HG03442 (cell line): ENCODE data around the gene CIITA.

Source experiments
- ATAC-seq: cut with Tn5 transposase; IDR thresholded peaks from one replicate; pipeline ENCODE4 v1.9.1; 2021; ENCODE audit warnings: mild to moderate bottlenecking, moderate library complexity; ENCODE audit not compliant: unreplicated experiment

Gene CIITA

DNA sequence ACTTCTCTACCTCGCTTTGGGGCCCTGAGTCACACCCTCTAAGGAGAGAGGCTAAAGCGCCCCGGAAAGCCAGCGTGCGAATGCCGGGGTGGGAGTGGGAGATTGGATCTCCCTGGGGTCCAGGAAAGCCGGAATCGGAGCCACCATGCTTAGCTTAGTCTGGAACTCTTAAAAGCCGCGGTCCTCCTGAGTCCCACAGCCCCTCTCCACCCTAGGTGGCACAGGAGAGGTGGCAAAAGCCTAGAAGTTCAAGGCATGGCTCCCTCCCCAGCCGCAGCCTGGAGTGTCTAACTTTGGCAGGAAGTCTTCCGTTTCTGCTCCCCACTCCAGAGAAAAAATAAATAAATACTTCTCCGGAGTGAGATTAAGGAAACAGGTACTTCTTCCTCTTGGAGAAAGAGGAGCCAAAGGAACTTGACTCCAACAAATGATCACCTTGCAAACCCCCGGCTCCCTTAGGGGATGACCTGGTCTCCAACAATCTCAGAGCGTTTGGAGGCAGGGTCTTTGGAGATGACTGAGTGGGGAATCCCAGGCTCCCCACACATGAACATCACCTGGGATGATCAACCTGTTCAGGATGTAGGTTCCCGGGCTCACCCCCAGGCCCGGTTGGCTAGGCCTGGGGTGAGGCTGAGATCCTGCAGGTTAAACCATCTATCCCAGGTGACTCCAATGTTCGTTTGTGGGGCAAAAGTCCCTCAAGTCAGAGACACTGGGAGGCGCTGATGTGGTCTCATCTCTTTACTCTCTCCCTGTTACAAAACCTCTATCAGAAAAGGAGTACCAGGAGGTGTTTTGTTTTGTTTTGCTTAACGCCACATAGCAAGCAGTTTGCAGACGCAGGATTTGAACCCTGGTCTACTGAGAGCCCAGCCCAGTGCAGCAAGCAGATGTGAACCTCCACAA is 2.9 kb downstream of the CIITA start:
- no peak for ATAC-seq

- no peak for ATAC-seq
These were observed 3.8 kb downstream of the CIITA start for GRCh38 chr16:10880594-10881452.

DNA sequence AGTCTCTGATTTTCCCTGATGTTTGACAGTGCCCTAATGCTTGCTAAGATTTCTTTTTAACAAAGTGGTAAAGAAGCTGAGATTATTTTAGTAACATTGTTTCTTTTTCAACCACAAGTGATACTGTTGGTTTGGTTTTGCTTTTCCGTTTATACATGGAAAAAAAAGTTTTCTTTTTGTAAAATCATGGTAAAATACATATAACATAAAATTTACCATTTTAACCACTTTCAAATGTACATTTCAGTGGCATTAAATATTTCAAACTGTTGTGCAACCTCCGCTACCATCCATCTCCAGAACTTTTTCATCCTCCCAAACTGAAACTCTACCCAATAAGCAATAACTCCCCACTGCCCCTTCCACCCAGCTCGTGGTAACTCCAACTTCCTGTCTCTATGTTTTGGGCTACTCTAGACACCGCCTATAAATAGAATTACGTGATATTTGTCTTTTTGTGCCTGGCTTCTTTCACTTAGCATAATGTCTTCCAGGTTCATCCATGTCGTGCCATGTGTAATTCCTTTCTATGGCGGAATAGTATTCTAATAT is 4.6 kb downstream of the CIITA start:
- ATAC-seq = no peak

- ATAC-seq = no peak
These were observed 6.0 kb downstream of the CIITA start for GRCh38 chr16:10883004-10883403.

DNA sequence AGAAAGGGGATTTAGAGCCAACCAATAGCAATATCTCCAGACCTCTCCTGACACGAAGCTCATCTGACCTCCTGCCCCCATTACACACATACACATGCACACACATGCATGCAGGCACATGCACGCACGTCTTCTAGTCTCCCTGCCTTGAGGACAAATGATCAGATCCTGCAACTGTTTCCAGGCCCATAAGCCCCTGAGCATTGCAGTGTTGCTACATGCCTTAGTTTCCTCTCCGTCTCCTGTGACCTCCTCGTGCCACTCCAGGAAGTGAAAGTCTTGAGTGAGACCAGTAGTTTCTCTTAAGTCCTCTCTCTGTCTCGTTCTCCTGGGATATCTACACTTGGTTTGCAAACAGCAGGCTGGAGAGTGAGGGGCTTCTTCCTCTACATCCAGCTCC is 8.2 kb downstream of the CIITA start:
- ATAC-seq = no peak

GRCh38 chr16:10888320-10888937 is 11.4 kb downstream of the CIITA start:
- no peak for ATAC-seq

DNA sequence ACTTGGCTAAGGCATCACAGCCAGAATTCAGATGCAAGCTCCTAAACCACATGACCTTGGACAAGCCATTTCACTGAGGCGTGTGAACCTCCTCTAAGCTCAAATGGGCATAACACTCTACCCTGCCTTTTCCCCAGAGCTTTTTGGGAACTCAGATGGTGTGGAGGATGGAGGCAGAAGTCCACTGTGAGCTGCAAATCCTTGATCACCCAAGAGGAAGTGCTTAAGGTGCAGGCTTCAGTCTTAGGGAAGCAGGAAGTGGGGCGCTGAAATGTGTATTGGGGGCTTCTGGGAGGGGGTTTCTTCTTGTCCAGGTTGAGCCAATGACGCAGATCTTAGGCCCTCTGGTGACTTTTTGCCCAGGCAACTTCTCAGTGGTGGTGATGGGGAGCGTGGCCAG is 12.9 kb downstream of the CIITA start:
- no peak for ATAC-seq

DNA sequence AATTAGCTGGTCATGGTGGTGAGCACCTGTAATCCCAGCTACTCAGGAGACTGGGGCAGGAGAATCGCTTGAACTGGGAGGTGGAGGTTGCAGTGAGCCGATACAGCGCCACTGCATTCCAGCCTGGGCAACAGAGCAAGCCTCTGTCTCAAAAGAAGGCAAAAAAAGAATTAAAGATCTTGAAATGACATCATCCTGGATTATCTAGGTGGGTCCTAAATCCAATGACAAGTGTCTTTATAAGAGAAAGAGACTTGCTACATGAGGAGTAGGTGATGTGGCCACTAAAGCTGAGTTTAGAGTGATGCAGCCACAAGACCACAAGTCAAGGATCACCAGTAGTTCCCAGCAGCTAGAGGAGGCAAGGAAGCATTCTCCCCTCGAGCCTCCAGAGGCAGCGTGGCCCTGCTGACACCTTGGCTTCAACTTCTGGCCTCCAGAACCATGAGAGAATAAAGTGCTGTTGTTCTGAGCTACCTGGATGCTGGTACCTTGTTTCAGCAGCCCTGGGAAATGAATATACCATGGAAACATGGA is 15.8 kb downstream of the CIITA start:
- ATAC-seq = no peak

DNA sequence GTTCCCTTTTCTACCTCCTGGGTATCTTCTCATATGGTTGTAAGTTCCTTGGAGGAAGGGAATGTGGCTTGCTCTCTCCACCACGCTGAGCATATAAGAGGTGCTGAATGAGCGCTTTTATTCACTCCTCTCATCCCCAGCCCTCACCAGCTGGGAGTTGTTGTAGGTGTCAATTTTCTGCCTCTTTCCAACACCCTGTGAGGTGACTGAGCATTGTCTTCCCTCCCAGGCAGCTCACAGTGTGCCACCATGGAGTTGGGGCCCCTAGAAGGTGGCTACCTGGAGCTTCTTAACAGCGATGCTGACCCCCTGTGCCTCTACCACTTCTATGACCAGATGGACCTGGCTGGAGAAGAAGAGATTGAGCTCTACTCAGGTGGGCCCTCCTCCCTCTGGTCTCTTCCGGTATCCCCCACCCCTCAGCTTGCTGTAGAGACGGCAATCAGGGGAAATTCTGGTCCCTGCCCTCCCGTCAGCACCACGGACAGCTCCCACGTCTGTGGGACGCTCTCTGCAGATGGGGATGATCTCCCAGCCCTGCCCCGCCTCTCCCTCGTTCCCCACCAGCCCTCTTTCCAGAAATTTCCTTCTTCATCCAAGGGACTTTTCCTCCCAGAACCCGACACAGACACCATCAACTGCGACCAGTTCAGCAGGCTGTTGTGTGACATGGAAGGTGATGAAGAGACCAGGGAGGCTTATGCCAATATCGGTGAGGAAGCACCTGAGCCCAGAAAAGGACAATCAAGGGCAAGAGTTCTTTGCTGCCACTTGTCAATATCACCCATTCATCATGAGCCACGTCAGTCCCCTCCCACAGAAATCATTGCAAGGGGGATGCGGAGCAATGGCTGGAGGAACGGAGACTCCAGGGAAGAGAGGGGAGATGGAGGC is 18.3 kb downstream of the CIITA start:
- ATAC-seq = no peak

DNA sequence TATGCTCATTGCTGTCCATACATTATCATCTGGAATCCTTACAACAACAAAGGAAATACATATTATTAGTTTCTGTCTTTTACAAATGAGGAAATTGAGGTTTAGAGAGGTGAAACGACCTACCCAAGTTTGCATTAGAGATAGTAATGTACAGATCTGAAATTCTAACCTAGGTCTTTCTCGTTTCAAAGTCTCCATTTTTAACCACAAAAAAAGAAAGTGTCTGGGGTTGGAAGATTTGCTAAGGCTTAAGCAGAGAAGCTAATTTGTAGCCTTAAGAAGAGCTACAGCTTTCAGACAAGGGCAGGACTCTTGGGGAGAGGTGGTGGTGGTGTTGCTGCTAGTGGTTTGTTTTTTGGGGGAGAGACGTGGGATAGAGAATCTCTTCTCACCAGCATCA is 19.2 kb downstream of the CIITA start:
- ATAC-seq = no peak

DNA sequence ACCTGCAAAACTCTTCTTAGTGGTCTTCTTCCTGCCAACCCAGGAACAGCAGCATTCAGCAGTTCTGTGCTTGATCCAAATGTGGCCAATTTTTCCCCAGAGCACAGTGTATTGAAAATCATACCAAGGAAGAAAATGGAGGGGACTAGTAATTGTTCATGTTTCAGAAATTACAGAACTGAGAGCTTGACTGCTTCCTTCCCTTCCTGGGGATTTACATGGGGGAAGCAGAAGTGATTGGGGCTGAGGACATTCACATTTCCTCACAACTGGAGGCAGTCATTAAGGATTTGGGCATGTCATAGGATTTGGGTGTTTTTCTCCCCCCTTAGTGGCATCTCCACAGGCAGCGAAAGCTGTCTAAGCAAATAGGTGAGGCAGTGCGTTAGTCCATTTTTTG is 19.7 kb downstream of the CIITA start:
- no peak for ATAC-seq

GRCh38 chr16:10897134-10897533 is 20.1 kb downstream of the CIITA start:
- peak; percentile 64 for ATAC-seq

- no peak for ATAC-seq
These were observed 26.0 kb downstream of the CIITA start for GRCh38 chr16:10902999-10903398.

GRCh38 chr16:10906482-10906881 is 29.5 kb downstream of the CIITA start:
- no peak for ATAC-seq

DNA sequence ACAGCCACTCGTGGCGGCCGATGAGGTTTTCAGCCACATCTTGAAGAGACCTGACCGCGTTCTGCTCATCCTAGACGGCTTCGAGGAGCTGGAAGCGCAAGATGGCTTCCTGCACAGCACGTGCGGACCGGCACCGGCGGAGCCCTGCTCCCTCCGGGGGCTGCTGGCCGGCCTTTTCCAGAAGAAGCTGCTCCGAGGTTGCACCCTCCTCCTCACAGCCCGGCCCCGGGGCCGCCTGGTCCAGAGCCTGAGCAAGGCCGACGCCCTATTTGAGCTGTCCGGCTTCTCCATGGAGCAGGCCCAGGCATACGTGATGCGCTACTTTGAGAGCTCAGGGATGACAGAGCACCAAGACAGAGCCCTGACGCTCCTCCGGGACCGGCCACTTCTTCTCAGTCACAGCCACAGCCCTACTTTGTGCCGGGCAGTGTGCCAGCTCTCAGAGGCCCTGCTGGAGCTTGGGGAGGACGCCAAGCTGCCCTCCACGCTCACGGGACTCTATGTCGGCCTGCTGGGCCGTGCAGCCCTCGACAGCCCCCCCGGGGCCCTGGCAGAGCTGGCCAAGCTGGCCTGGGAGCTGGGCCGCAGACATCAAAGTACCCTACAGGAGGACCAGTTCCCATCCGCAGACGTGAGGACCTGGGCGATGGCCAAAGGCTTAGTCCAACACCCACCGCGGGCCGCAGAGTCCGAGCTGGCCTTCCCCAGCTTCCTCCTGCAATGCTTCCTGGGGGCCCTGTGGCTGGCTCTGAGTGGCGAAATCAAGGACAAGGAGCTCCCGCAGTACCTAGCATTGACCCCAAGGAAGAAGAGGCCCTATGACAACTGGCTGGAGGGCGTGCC is 30.1 kb downstream of the CIITA start:
- ATAC-seq = no peak

- ATAC-seq = no peak
These were observed 30.7 kb downstream of the CIITA start for GRCh38 chr16:10907757-10908045.

- ATAC-seq = no peak
These were observed 34.3 kb downstream of the CIITA start for GRCh38 chr16:10911267-10911666.

DNA sequence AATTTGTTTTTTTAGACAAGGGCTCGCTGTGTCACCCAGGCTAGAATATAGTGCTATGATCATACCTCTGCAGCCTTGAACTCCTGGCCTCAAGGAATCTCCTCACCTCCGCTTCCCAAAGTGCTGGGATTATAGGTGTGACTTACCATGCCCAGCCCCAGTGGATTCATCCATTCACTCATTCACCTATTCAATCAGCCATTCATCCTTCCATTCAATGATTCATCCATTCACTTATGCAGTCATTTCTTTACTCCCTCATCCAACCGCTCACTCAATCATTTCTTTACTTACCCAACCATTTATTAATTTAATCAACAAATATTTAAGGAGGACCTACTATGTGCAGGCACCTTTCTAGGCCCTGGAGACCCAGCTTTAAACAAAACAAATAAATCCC is 39.5 kb downstream of the CIITA start:
- no peak for ATAC-seq

GRCh38 chr16:10918294-10919002 is 41.4 kb downstream of the CIITA start:
- ATAC-seq = no peak
